Measurements from ENCODE around the gene STRIT1.

GRCh38 chr3:155270485-155271342 lies 22.8 kb downstream of the STRIT1 start:
- TF ChIP-seq POLR2A (IDR thresholded peaks at IDR 0.05; ENCODE audit: low read depth, low read length) (no peak), TAF1 (IDR thresholded peaks at IDR 0.05; ENCODE audit: borderline replicate concordance, low read depth, low read length) (no peak)
